Fibroblast of the conjunctiva (primary cell): ENCODE data around the gene HSD3B7.

Experiments
- DNase-seq: peaks from one replicate; pipeline ENCODE4 v3.0.0-alpha.2; 2010; ENCODE audit warnings: low read depth

The HSD3B7 gene

GRCh38 chr16:30956601-30957455 is 28.2 kb upstream of the HSD3B7 start:
- peak; percentile 61 for DNase-seq

DNA sequence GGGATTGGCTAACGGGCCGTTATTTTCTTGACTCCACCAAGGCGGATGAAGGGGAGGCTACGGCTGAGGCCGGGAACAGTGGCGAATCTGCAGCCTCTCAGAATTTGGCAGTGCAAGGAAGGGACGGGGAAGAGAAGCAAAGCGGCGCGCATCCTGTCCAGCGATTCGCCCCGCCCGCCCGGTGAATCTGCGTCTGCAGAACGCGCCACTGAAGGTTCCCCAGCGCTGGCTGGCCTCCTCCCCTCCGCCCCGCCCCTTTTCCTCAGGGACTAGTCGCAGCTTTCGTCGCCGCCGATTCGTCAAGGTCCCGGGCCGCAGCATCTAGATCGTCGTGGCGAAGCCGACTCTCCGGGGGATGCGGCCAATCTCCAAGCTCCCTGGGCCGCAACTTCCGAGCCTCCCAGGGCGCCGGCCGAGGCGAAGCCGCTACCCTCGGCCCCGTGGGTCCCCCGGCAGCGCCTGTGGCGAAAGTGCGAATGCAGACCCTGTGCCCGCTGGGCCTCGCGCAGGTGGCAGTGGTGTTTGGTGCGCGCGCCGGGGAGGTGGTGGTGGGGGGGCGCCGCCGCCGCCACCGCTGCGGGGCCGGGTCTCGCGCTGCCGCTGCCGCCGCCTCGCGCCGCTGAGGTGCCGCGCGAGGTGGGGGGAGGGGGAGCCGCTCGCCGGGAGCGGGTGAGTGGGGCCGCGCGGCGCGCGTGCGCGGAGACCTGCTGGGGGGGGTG is 27.4 kb upstream of the HSD3B7 start, which contains the start of gene SETD1A:
Gene SETD1A (plus strand): TSS at position 299 of the 719 bp plus-strand sequence. CDS start 978 bp downstream, outside the sequence.
- peak; percentile 92 for DNase-seq

GRCh38 chr16:30958175-30959079 is 26.6 kb upstream of the HSD3B7 start:
- DNase-seq: no peak

- DNase-seq: no peak
Measured at GRCh38 chr16:30961384-30961783, 23.6 kb upstream of the HSD3B7 start.

- DNase-seq: no peak
Measured at GRCh38 chr16:30963925-30964511, 21.0 kb upstream of the HSD3B7 start.

- no peak for DNase-seq
Measured at GRCh38 chr16:30964574-30965226, 20.3 kb upstream of the HSD3B7 start.

DNA sequence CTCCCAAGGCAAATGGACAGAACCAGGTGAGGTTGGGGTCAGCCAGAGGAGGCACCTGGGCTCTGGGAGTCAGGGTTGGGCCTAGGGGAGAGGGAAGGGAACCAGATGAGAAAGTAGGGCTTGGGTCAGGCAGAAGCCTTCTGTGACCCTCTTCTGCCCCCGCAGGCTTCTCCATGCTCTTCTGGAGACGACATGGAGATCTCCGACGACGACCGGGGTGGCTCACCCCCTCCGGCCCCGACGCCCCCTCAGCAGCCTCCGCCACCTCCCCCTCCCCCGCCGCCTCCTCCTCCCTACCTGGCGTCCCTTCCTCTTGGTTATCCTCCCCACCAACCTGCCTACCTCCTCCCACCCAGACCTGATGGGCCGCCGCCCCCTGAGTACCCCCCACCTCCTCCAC is 19.6 kb upstream of the HSD3B7 start:
- DNase-seq: no peak

DNA sequence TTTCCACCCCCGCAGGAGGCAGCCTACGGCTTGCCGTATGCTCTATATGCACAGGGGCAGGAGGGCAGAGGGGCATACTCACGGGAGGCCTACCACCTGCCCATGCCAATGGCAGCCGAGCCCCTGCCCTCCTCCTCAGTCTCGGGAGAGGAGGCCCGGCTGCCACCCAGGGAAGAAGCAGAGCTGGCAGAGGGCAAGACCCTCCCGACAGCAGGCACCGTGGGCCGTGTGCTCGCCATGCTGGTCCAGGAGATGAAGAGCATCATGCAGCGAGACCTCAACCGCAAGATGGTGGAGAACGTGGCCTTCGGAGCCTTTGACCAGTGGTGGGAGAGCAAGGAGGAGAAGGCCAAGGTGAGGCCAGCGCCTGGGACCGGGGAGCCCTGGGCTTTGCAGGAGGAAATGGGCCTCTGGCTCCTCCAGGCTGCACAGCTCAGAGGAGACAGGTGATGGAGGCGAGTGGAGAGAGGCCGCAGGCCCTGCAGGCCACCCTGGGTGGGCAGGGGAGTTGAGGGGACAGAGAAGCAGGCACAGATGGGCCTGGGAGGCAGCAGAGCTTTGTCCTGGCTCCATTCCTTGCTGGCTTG is 18.9 kb upstream of the HSD3B7 start:
- DNase-seq: no peak

DNA sequence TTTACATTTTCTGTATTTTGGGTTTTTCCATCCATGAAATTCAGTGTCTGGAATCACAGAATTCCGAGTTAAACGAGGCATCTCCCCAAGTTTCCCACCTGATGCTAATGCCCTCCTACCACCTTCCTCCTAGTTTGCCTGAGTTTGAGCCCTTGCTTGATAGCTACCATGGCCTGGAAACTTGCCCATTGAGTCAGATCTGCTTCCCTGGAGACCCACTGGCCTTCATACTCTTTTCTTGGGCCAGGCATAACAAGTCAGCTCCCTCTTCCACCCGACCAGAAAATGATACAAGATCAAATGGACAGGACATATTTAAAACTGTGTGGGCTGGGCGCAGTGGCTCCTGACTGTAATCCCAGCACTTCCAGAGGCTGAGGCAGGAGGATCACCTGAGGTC is 17.2 kb upstream of the HSD3B7 start:
- no peak for DNase-seq

DNA sequence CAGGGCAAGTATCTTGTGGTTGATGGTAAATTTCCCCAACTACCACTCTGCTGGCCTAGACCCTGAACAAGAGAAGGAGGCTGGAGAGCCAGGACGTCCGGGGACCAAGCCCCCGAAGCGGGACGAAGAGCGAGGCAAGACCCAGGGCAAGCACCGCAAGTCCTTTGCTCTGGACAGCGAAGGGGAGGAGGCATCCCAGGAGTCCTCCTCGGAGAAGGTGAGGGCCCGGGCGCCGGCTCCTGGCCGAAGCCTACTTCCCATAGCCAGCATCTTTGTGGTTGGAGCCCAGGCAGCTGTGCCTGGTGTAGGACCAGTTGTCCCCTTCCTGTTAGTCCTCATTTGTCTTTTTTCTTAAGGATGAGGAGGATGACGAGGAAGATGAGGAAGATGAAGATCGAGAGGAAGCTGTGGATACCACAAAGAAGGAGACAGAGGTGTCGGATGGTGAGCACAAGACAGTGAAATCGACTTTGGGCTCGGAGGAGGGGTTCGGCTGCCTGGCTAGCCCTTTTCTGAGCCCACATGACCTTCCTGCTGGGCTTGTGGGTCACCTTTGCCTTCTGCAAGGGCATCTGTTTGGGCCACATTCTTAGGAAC is 15.7 kb upstream of the HSD3B7 start:
- no peak for DNase-seq

- no peak for DNase-seq
Measured at GRCh38 chr16:30971298-30971697, 13.7 kb upstream of the HSD3B7 start.

- no peak for DNase-seq
Measured at GRCh38 chr16:30972872-30973271, 12.1 kb upstream of the HSD3B7 start.

- no peak for DNase-seq
Measured at GRCh38 chr16:30974348-30974747, 10.7 kb upstream of the HSD3B7 start.

- DNase-seq: no peak
Measured at GRCh38 chr16:30976486-30976885, 8.5 kb upstream of the HSD3B7 start.

- DNase-seq: no peak
Measured at GRCh38 chr16:30977502-30977901, 7.5 kb upstream of the HSD3B7 start.

GRCh38 chr16:30979170-30980022 is 5.6 kb upstream of the HSD3B7 start:
- DNase-seq: no peak

GRCh38 chr16:30980023-30980371 is 5.0 kb upstream of the HSD3B7 start:
- DNase-seq: no peak

DNA sequence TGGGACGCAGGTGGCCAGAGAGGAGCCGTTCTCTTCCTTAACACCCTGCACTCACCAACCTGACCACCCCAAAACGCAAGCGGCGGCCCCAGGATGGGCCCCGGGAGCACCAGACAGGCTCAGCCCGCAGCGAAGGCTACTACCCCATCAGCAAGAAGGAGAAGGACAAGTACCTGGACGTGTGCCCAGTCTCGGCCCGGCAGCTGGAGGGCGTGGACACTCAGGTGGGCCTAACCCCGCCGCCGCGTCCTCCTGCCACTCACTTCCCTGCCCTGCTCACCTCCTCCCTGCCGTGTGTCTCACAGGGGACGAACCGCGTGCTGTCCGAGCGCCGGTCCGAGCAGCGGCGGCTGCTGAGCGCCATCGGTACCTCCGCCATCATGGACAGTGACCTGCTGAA is 4.6 kb upstream of the HSD3B7 start:
- DNase-seq: no peak

DNA sequence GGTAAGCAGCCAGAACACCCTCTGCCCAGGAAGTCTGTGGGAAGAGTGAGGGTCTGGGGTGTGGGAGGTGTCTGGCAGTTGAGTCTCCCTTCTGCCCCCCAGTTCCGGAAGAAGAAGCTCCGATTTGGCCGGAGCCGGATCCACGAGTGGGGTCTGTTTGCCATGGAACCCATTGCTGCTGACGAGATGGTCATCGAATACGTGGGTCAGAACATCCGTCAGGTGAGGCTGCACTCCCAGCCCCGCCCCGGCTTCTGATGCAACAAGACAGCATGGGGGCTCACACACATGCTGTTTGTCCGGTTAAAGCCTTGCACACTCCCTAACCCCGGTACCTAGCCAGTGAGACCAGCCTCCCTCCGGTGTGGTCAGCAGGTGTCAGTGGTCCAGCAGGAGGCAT is 4.0 kb upstream of the HSD3B7 start:
- DNase-seq: no peak
